ENCODE measurements around the gene SMYD3.

GRCh38 chr1:245962453-245962852 is 544.6 kb downstream of the SMYD3 start:
- no peak for TF ChIP-seq CTCF (IDR thresholded peaks at IDR 0.05; ENCODE audit: poor library complexity, severe bottlenecking)
- no peak for TF ChIP-seq POLR2AphosphoS5 (IDR thresholded peaks at IDR 0.05)
- TF ChIP-seq MXI1 (conservative IDR thresholded peaks at IDR 0.05; ENCODE audit: poor library complexity, severe bottlenecking), result no peak
- no peak for TF ChIP-seq EZH2 (IDR thresholded peaks at IDR 0.05; ENCODE audit: borderline replicate concordance, insufficient read depth, low read length, poor library complexity, severe bottlenecking)
- TF ChIP-seq RAD21 (conservative IDR thresholded peaks at IDR 0.05), result no peak
- no peak for TF ChIP-seq EP300 (conservative IDR thresholded peaks at IDR 0.05; ENCODE audit: poor library complexity, severe bottlenecking)
- no peak for TF ChIP-seq SMC3 (conservative IDR thresholded peaks at IDR 0.05; ENCODE audit: poor library complexity)
- TF ChIP-seq, protein P1, sequence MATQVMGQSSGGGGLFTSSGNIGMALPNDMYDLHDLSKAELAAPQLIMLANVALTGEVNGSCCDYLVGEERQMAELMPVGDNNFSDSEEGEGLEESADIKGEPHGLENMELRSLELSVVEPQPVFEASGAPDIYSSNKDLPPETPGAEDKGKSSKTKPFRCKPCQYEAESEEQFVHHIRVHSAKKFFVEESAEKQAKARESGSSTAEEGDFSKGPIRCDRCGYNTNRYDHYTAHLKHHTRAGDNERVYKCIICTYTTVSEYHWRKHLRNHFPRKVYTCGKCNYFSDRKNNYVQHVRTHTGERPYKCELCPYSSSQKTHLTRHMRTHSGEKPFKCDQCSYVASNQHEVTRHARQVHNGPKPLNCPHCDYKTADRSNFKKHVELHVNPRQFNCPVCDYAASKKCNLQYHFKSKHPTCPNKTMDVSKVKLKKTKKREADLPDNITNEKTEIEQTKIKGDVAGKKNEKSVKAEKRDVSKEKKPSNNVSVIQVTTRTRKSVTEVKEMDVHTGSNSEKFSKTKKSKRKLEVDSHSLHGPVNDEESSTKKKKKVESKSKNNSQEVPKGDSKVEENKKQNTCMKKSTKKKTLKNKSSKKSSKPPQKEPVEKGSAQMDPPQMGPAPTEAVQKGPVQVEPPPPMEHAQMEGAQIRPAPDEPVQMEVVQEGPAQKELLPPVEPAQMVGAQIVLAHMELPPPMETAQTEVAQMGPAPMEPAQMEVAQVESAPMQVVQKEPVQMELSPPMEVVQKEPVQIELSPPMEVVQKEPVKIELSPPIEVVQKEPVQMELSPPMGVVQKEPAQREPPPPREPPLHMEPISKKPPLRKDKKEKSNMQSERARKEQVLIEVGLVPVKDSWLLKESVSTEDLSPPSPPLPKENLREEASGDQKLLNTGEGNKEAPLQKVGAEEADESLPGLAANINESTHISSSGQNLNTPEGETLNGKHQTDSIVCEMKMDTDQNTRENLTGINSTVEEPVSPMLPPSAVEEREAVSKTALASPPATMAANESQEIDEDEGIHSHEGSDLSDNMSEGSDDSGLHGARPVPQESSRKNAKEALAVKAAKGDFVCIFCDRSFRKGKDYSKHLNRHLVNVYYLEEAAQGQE (IDR thresholded peaks at IDR 0.05; ENCODE audit: borderline replicate concordance), result no peak

Data from neural cell (in vitro differentiated cells).